ENCODE data around the gene P4HA2. TPM values are rescaled to one million over a fixed set of nuclear protein-coding genes. Genes with fewer than 3 reads are reported as not detected.

P4HA2 gene
- total and polyA plus RNA-seq, 2 experiments from 2014 or later = 5.9 to 8.0 TPM

- peaks cover 6% of the 10 kb centered on the region for H3K4me1 Mint-ChIP-seq
- TF ChIP-seq POLR2AphosphoS5 (IDR thresholded peaks at IDR 0.05; ENCODE audit: low read depth) (no peak), ZNF114 (CRISPR knock-in tag; IDR thresholded peaks at IDR 0.05) (no peak), EZH2 (IDR thresholded peaks at IDR 0.05; ENCODE audit: low read depth, unreplicated experiment) (no peak)
- no peaks in the 10 kb centered on the region for H3K36me3 Mint-ChIP-seq (ENCODE audit: low read depth)
- Histone ChIP-seq H3K9me2 (ENCODE audit: insufficient read depth) (0 out of 2 replicates have a peak, but pooled peaks cover 5% of the 10 kb centered on the region), H3K27me3 (ENCODE audit: insufficient read depth) (no peaks in the 10 kb centered on the region), H3K4me3 (no peak overlapping the region), H3K27ac (ENCODE audit: low read depth) (no peak overlapping the region), H3K79me2 (replicated peaks; ENCODE audit: insufficient read depth) (no peaks in the 10 kb centered on the region), H2AFZ (no peak overlapping the region), H3K36me3 (ENCODE audit: insufficient read depth) (no peaks in the 10 kb centered on the region), H3F3A (replicated peaks; ENCODE audit: low read depth) (no peaks in the 10 kb centered on the region), H4K20me1 (replicated peaks; ENCODE audit: insufficient read depth) (no peaks in the 10 kb centered on the region), H3K4me2 (no peak overlapping the region), H3K4me1 (ENCODE audit: insufficient read depth) (no peaks in the 10 kb centered on the region)
- H3K27ac Mint-ChIP-seq = no peak overlapping the region
- peak; percentile 34; the same call in 1 of the 3 replicates for ATAC-seq
- no peaks in the 10 kb centered on the region for H3K9me3 Mint-ChIP-seq
- H3K27me3 Mint-ChIP-seq (ENCODE audit: insufficient read depth, low read depth, poor library complexity) = peaks cover 7% of the 10 kb centered on the region
- H3K4me3 Mint-ChIP-seq = no peak overlapping the region
- DNase-seq (ENCODE audit: low spot score) = peak; percentile 30
Measured at GRCh38 chr5:132207778-132208177, 19.9 kb downstream of the P4HA2 start.

GRCh38 chr5:132206782-132207181 lies 20.9 kb downstream of the P4HA2 start:
- peaks cover 6% of the 10 kb centered on the region for H3K4me1 Mint-ChIP-seq
- ATAC-seq = no peak
- H3K9me3 Mint-ChIP-seq = no peaks in the 10 kb centered on the region
- no peak for TF ChIP-seq CREB1 (CRISPR knock-in tag; IDR thresholded peaks at IDR 0.05; ENCODE audit: low read depth)
- TF ChIP-seq NANOG (IDR thresholded peaks at IDR 0.05; ENCODE audit: borderline replicate concordance) = no peak
- TF ChIP-seq POLR2AphosphoS5 (IDR thresholded peaks at IDR 0.05; ENCODE audit: low read depth) = no peak
- no peak for TF ChIP-seq JUNB (IDR thresholded peaks at IDR 0.05; ENCODE audit: unreplicated experiment)
- TF ChIP-seq EZH2phosphoT487 (IDR thresholded peaks at IDR 0.05; ENCODE audit: unreplicated experiment) = no peak
- Histone ChIP-seq H3K4me3 (no peak overlapping the region), H3F3A (replicated peaks; ENCODE audit: low read depth) (no peaks in the 10 kb centered on the region), H3K27ac (ENCODE audit: low read depth) (no peak overlapping the region), H3K4me2 (no peak overlapping the region), H3K4me1 (ENCODE audit: insufficient read depth) (no peaks in the 10 kb centered on the region), H3K9me2 (ENCODE audit: insufficient read depth) (0 out of 2 replicates have a peak, but pooled peaks cover 3% of the 10 kb centered on the region), H4K20me1 (replicated peaks; ENCODE audit: insufficient read depth) (no peaks in the 10 kb centered on the region), H2AFZ (no peak overlapping the region), H3K36me3 (ENCODE audit: insufficient read depth) (no peaks in the 10 kb centered on the region), H3K27me3 (ENCODE audit: insufficient read depth) (no peaks in the 10 kb centered on the region), H3K79me2 (replicated peaks; ENCODE audit: insufficient read depth) (no peaks in the 10 kb centered on the region)
- no peak overlapping the region for H3K4me3 Mint-ChIP-seq
- DNase-seq (ENCODE audit: low spot score) = no peak
- H3K27ac Mint-ChIP-seq = no peak overlapping the region
- H3K27me3 Mint-ChIP-seq (ENCODE audit: insufficient read depth, low read depth, poor library complexity) = peaks cover 7% of the 10 kb centered on the region
- no peaks in the 10 kb centered on the region for H3K36me3 Mint-ChIP-seq (ENCODE audit: low read depth)

GRCh38 chr5:132205385-132206125 lies 22.1 kb downstream of the P4HA2 start:
- no peak for DNase-seq (ENCODE audit: low spot score)
- Histone ChIP-seq H3K27ac (ENCODE audit: low read depth) (no peak overlapping the region), H3K36me3 (ENCODE audit: insufficient read depth) (no peaks in the 10 kb centered on the region), H3K27me3 (ENCODE audit: insufficient read depth) (no peaks in the 10 kb centered on the region), H3K4me3 (no peak overlapping the region), H2AFZ (no peak overlapping the region), H3K4me1 (ENCODE audit: insufficient read depth) (no peaks in the 10 kb centered on the region), H4K20me1 (replicated peaks; ENCODE audit: insufficient read depth) (no peaks in the 10 kb centered on the region), H3K79me2 (replicated peaks; ENCODE audit: insufficient read depth) (no peaks in the 10 kb centered on the region), H3K4me2 (no peak overlapping the region), H3F3A (replicated peaks; ENCODE audit: low read depth) (no peaks in the 10 kb centered on the region), H3K9me2 (ENCODE audit: insufficient read depth) (no peaks in the 10 kb centered on the region)
- ATAC-seq = no peak
- no peak overlapping the region for H3K27ac Mint-ChIP-seq
- H3K27me3 Mint-ChIP-seq (ENCODE audit: insufficient read depth, low read depth, poor library complexity) = peaks cover 7% of the 10 kb centered on the region
- peaks cover 6% of the 10 kb centered on the region for H3K4me1 Mint-ChIP-seq
- H3K36me3 Mint-ChIP-seq (ENCODE audit: low read depth) = no peaks in the 10 kb centered on the region
- H3K4me3 Mint-ChIP-seq = no peak overlapping the region; the same call in 2 of the 3 replicates
- H3K9me3 Mint-ChIP-seq = no peaks in the 10 kb centered on the region
- TF ChIP-seq, protein P1, sequence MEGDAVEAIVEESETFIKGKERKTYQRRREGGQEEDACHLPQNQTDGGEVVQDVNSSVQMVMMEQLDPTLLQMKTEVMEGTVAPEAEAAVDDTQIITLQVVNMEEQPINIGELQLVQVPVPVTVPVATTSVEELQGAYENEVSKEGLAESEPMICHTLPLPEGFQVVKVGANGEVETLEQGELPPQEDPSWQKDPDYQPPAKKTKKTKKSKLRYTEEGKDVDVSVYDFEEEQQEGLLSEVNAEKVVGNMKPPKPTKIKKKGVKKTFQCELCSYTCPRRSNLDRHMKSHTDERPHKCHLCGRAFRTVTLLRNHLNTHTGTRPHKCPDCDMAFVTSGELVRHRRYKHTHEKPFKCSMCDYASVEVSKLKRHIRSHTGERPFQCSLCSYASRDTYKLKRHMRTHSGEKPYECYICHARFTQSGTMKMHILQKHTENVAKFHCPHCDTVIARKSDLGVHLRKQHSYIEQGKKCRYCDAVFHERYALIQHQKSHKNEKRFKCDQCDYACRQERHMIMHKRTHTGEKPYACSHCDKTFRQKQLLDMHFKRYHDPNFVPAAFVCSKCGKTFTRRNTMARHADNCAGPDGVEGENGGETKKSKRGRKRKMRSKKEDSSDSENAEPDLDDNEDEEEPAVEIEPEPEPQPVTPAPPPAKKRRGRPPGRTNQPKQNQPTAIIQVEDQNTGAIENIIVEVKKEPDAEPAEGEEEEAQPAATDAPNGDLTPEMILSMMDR (conservative IDR thresholded peaks at IDR 0.05; ENCODE audit: low read depth in 2 of 2) = no peak
- no peak for TF ChIP-seq POLR2AphosphoS5 (IDR thresholded peaks at IDR 0.05; ENCODE audit: low read depth)

All from GM23338 (cell line).